HG02678 (cell line): ENCODE results near the gene LCN9.

Source experiments
- ATAC-seq: cut with Tn5 transposase; IDR thresholded peaks from one replicate; pipeline ENCODE4 v1.9.1; 2021; ENCODE audit warnings: mild to moderate bottlenecking, moderate library complexity; ENCODE audit not compliant: unreplicated experiment

LCN9 gene

DNA sequence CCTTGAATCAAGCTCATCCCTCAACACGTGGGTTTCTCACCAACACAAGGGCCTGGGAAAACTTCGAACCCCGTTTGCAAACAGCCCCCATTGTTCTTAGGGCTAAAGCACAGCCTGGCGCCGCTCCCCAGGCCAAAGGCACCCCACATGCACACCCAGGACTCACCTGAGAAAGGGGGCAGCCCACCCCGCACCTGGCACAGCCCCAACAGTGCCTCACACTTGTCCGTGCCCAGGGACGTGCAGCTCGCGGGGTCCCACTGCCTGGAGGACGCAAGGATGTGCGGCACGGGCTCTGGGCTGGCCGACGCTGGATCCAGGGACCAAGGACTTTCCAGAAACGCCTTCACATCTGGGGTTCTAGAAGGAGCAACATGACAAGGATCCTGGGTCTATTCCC is 33.3 kb downstream of the LCN9 start:
- no peak for ATAC-seq

DNA sequence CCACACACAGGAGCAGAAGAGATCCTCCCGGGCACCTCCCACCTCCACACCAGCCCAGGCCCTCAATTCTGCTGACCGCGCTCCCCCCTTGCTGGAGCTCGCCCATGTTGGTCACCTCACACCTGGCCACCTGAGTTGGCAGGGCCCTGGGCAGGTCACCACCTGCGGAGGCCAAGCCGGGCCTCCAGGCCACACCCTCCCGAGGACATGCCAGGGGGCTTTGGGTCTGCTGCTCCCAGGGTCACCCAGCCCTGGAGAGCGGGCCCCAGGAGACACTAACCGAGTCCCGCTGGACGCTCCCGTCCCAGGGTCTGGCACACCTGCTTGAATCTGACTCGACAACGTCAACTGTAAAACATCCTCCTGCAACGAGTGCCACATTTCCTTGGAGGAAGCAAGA is 34.1 kb downstream of the LCN9 start:
- no peak for ATAC-seq

DNA sequence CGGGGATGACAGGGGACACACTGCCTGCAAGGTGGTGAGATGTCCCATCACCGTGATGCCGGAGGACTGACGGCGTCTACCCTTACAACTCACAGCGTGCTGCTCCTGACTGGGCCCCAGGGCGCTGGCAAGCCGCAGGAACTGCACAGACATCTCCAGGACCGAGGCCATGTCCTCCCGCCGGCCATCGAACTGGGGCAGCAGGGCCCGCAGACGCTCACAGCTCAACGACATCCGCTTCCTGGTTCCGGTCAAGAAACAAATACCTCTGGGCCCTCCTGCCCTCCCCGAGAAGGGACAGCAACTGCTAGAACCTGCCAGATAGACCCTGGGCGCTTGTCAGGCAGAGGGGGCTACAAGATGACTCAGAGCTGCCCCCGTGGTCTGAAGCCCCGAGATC is 35.1 kb downstream of the LCN9 start:
- no peak for ATAC-seq

- no peak for ATAC-seq
Measured at GRCh38 chr9:135698767-135699166, 35.7 kb downstream of the LCN9 start.

- ATAC-seq = no peak
Measured at GRCh38 chr9:135699440-135699839, 36.3 kb downstream of the LCN9 start, which contains the start of gene SOHLH1. TSS of gene SOHLH1 (minus strand) at chr9:135699481. CDS start at chr9:135699467, 14 bp downstream.

GRCh38 chr9:135700525-135700924 is 37.4 kb downstream of the LCN9 start:
- ATAC-seq = no peak

- ATAC-seq = no peak
Measured at GRCh38 chr9:135701067-135701958, 38.2 kb downstream of the LCN9 start.

GRCh38 chr9:135701959-135702721 is 39.0 kb downstream of the LCN9 start, which contains the start of gene KCNT1:
TSS of gene KCNT1 (plus strand) at chr9:135702185. CDS start at chr9:135702259, 74 bp downstream.
- ATAC-seq = no peak

DNA sequence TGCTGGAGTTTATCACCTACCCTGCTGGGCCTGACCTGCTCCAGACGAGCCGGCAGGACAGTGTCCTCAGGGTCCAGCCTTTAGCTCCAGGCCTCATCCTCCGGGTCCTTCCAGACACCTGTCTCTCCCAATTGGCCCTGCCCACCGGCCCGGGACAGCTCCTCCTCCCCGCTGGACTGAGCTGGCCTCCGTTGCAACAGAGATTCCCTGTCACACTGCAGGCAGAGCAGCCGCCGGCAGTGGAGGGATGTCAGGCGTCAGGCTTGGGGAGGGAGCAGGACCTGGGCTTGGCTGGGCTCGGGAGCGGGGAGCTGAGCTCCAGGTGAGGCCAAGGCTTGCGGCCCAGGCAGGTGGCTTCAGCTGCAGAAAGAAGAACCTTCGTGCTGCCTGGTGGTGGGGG is 40.6 kb downstream of the LCN9 start:
- no peak for ATAC-seq

DNA sequence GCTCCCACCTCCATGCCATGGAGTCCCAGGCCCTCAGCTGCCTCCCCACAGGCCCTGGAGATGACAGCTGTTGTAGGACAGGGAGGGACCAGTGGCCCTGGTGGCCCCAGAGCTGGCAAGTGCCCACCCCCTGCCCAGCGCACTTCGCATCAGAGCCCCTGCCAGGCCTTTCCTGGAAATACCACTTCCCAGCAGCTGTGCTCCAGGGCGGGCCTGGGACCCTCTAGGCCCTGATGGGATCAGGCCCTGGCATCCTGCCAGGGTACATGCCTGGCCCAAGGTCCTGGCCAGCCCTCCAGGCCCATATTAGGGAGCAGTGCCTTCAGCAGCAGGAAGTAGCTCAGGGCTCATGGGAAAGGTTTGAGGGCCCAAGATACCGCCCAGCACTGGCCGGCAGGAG is 41.4 kb downstream of the LCN9 start:
- ATAC-seq = no peak

DNA sequence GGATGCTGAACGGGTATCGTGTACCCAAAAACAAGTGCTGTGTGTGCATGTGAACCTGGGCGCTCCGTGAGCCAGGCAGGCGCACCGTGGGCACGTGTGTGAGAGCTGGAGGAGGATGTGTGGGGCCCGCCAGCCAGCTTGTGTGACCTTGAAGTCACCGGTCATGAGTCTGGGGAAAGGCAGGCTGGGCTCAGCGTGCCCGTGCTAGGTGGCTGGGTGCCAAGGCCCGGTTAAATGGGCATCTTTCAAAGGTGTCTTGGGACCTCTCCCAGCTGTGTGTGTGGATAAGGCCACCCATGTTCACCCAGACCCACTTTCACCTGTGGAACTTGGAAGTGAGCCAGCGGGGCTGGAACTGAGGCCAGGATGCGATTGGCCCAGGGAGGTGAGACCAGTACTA is 42.3 kb downstream of the LCN9 start:
- no peak for ATAC-seq

GRCh38 chr9:135706288-135706687 is 43.2 kb downstream of the LCN9 start:
- no peak for ATAC-seq

- no peak for ATAC-seq
Measured at GRCh38 chr9:135707252-135708138, 44.4 kb downstream of the LCN9 start.

- ATAC-seq = no peak
Measured at GRCh38 chr9:135708164-135708563, 45.1 kb downstream of the LCN9 start.

GRCh38 chr9:135711391-135711790 is 48.3 kb downstream of the LCN9 start:
- no peak for ATAC-seq

GRCh38 chr9:135711881-135712280 is 48.8 kb downstream of the LCN9 start:
- ATAC-seq = no peak

DNA sequence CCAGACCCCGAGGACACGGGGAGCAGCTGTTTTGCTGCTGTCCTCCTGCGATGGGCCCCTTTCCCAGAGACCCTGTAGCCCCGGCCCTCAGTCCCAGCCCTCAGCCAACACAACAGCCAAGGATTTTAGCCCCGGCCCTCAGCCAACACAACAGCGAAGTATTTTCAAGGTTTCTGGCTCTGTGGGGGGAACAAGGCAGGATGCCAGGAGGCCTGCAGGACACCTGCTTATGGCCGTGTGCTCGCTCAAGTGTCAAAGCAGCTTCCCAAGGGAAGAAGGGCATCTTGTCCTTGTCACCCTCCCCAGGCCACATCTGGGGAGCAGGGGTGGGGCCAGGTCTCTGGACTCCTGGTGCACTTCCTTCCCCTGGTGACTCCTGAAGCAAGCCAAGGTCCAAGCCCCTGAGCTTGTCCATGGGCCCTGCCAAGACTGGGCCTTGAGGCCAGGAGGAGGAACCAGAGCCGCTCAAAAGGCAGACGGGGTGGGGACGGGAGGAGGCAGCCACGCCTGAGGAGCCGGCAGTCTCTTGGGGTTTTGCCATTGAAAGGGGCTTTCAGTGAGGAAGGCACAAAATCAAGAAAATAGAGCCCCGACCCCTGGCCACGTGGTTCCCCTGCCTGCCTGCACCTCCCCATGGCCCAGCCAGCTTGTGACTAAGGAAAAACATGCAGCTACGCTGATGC is 49.6 kb downstream of the LCN9 start:
- ATAC-seq = no peak

DNA sequence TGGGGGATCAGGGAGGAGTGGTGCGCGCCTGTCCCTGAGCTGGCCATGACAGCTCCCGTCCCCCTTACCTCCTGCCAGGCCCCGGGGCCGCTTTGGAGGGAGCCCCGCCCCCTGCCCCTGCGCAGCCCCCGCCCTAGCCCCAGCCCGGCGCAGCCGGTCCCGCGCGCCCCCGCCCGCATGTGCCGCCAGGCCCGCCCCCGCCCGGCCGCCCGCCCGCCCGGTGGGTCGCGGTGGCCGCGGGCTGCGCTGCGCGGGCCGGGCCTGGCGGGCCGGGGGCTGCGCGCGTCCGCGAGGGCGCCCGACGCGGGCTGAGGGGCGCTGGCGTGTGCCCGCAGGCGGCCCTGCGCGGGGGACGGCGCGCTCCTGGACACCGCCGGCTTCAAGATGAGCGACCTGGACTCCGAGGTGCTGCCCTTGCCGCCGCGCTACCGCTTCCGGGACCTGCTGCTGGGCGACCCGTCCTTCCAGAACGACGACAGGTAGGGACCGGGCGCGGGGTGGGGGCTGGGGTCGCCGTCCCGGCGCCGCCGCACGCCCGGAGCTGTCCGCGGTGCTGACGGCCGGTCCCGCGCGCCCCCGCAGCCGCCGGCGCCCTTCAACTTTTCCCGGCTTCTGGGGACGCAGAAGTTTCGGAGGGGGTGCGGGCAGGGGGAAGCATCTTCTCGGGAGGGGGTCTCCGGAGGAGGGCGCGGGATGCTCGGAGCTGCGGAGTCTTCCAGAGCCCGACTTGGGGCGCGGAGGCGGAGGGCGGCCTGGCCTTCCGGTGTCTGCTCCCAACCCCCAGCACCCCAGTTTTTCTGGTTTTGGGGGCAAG is 51.3 kb downstream of the LCN9 start:
- no peak for ATAC-seq

DNA sequence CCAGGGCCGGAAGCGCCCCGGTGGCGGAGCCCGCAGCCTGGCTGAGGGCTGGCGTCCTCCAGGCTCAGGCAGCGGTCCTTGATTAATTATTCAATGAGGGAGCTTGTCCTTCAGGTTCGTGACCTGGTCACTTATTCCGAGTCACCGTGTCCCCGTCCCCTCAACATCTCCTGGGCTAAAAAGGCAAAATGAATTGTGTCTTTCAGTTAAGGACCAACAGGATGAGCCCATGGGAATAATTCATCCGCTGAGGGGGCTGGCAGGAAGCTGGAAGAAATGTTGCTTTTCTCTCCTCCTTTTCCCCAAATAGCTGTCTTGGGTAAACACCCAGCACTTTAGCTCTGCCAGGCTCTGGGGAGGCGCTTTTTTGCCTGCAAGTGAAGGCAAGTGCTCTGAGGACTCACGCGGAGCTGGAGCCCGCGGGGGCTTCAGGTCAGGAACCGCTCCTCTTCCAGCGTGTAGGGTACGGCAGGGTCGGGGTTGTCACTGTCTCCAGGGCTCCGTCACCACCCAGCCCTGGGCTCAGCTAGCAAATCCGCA is 52.0 kb downstream of the LCN9 start:
- ATAC-seq = no peak
